Adrenal gland (tissue), 12 donors: ENCODE data around the gene SYT7. TPM values are rescaled to one million over a fixed set of nuclear protein-coding genes. Genes with fewer than 3 reads are reported as not detected.

ENCODE experiments used
- DNase-seq, 7 donors: peaks; one replicate each; pipeline ENCODE4 v3.0.0-alpha.2; 2019 to 2020
- H3K27ac ChIP-seq, 5 donors: fragments of 200-600 bp; sonication (generic) in 4 of 5; 1 replicate in 3 of 5; 2 replicates in 2 of 5; pipeline versions ENCODE4 v1.5.1 to v1.8.0; 2016 to 2020; ENCODE audit warnings: mild to moderate bottlenecking in 1 of 5
- H3K27me3 ChIP-seq: fragments of 200-600 bp; 2 replicates; pipeline ENCODE4 v1.8.0; 2021
- H3K36me3 ChIP-seq, 2 donors: fragments of 200-600 bp; replicated peaks in 1 of 2; 1 replicate in 1 of 2; 2 replicates in 1 of 2; pipeline versions ENCODE4 v1.5.1 to v1.8.0; 2018 to 2022
- H3K4me1 ChIP-seq, 2 donors: fragments of 200-600 bp; replicated peaks in 1 of 2; 1 replicate in 1 of 2; 2 replicates in 1 of 2; pipeline versions ENCODE4 v1.5.1 to v1.8.0; 2018 to 2021
- H3K4me3 ChIP-seq, 4 donors: fragments of 200-600 bp; sonication (generic) in 3 of 4; one replicate each; pipeline ENCODE4 v1.5.1; 2016 to 2018
- H3K9me3 ChIP-seq, 3 donors: fragments of 200-600 bp; sonication (generic) in 1 of 3; replicated peaks in 1 of 3; 1 replicate in 2 of 3; 2 replicates in 1 of 3; pipeline versions ENCODE4 v1.5.1 to v1.8.0; 2016 to 2021
- POLR2A ChIP-seq, 2 donors: fragments of 450-650 bp; IDR thresholded peaks; one replicate each; pipeline ENCODE4 v1.6.1; 2017; ENCODE audit warnings: antibody characterized with exemption in 2 of 2, mild to moderate bottlenecking in 2 of 2, moderate library complexity in 1 of 2
- WGBS, 4 donors: extraction: QIAGEN DNeasy Blood & Tissue Kit in 2 of 4; methylation state at CpG; one replicate each; pipeline versions ENCODE4 v1.1.5 to v1.1.7; 2013 to 2017; 5-methylcytosine and 5-hydroxymethylcytosine counted together
- intact Hi-C, 2 donors: fragments of 100-400 bp; cut with DNase I; formaldehyde crosslinking; loops; one replicate each; pipeline versions ENCODE4 v1.14.1 to v1.15.0; 2022 to 2023
- polyA plus RNA-seq, 3 donors: library from polyadenylated mRNA; stranded (reverse); fragments of 200-250 nt in 2 of 3; fragments of 350-450 nt in 1 of 3; fragmentation: Illumina TruSeq in 1 of 3; extraction: RNeasy Lipid Tissue Mini Kit (QIAGEN cat#74804) in 1 of 3; gene quantifications; one replicate each; pipeline ENCODE4 v1.2.3, GENCODE V29; 2013 to 2014
- total RNA-seq, 9 donors: library from RNA; depleted of rRNA in 4 of 9; stranded (reverse); fragments of >200 nt in 4 of 9; fragments of 120-200 nt in 1 of 9; fragmentation: NEBNext Ultra II Directional in 1 of 9; extraction: Animal tissue kit (Norgen Biotek cat#: 25700) in 1 of 9; gene quantifications; one replicate each; pipeline versions ENCODE4 v1.1.0 to v1.2.4, GENCODE V29; 2013 to 2023
- TF ChIP-seq, protein P1 (sequence below), 6 experiments: fragments of 450-650 bp in 4 of 6; fragments of 200-600 bp in 2 of 6; sonication (generic) in 1 of 6; IDR thresholded peaks; 1 replicate in 5 of 6; 2 replicates in 1 of 6; pipeline versions ENCODE4 v1.5.1 to v1.8.0; 2016 to 2021; ENCODE audit warnings: antibody characterized with exemption in 6 of 6, mild to moderate bottlenecking in 2 of 6, moderate library complexity in 1 of 6
- donor health status: healthy with polysubstance abuse.
- donor health status: Bipolar disorder and iron deficiency.
- donor health status: DM: yes; HTN: yes; CAD: no.
- donor health status: DM: no; HTN: no; CAD: no.
- donor health status: DM: no; HTN: no; CAD: no.
- donor health status: DM: yes; HTN: yes; CAD: no.

Gene SYT7
- total and polyA plus RNA-seq, 12 donors: 0.09 to 6.8 (median 1.3) TPM; not detected in 1

- no peak for DNase-seq
- no peak overlapping the region for H3K27ac ChIP-seq
- WGBS, 4 donors: 81 to 86% (median 84%) methylated on average over 7 to 8 of the region's 8 CpGs
- intact Hi-C loops: no loop called here
- no peak for TF ChIP-seq POLR2A (IDR thresholded peaks at IDR 0.05)
- TF ChIP-seq, protein P1, sequence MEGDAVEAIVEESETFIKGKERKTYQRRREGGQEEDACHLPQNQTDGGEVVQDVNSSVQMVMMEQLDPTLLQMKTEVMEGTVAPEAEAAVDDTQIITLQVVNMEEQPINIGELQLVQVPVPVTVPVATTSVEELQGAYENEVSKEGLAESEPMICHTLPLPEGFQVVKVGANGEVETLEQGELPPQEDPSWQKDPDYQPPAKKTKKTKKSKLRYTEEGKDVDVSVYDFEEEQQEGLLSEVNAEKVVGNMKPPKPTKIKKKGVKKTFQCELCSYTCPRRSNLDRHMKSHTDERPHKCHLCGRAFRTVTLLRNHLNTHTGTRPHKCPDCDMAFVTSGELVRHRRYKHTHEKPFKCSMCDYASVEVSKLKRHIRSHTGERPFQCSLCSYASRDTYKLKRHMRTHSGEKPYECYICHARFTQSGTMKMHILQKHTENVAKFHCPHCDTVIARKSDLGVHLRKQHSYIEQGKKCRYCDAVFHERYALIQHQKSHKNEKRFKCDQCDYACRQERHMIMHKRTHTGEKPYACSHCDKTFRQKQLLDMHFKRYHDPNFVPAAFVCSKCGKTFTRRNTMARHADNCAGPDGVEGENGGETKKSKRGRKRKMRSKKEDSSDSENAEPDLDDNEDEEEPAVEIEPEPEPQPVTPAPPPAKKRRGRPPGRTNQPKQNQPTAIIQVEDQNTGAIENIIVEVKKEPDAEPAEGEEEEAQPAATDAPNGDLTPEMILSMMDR (IDR thresholded peaks at IDR 0.05): no peak
- H3K27me3 ChIP-seq: peaks cover 6% of the 10 kb centered on the region
- no peaks in the 10 kb centered on the region for H3K4me1 ChIP-seq
- no peak overlapping the region for H3K4me3 ChIP-seq
- H3K36me3 ChIP-seq: no peaks in the 10 kb centered on the region
- no peaks in the 10 kb centered on the region for H3K9me3 ChIP-seq
These were observed 31.7 kb downstream of the SYT7 start for GRCh38 chr11:61549177-61549576.

DNA sequence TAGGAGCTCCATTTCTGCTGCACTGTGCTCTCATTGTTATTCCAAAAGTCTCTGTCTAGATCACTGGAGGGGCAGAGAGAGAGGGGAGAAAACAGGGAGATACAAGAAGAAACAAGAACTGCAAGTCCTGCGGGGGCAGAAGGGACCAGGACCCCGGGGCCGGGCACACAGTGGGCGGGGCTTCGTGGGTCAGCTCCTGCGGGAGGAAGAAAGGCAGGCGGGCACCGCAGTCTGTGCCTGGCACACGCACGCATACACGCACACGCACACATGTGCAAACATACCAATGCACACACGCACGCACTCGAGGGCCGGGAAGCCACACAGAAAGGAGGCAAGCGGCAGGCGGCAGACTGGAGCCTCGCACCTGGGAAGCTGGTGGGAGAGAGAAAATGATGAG lies 33.6 kb downstream of the SYT7 start:
- WGBS, 4 donors: 74 to 81% (median 76%) methylated on average over 19 of the region's 19 CpGs
- Histone ChIP-seq H3K27ac (no peak overlapping the region), H3K4me3 (no peak overlapping the region), H3K27me3 (peaks cover 6% of the 10 kb centered on the region), H3K4me1 (no peaks in the 10 kb centered on the region), H3K9me3 (no peaks in the 10 kb centered on the region), H3K36me3 (no peaks in the 10 kb centered on the region)
- no peak for DNase-seq
- no peak for TF ChIP-seq POLR2A (IDR thresholded peaks at IDR 0.05)
- TF ChIP-seq, protein P1 (IDR thresholded peaks at IDR 0.05): no peak
- intact Hi-C loops: no loop called here

DNA sequence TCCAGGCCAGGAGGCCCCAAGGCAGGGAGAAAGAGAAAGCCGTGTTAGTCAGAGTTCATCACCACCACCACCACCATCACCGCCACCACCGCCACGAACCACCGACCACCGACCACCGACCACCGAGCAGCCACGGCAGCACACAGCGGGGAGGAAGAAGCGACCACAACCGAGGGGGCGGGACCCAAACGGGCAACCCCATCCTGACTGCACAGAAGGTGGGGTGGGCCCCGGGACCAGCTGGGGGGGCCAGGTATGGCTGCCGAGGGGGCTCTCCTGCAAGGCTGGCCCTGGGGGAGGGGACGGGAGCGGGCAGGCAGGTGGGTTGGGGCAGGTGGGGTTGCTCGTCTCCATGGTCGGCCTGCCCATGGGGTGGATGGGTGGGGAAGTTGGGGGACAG lies 34.2 kb downstream of the SYT7 start:
- Histone ChIP-seq H3K36me3 (no peaks in the 10 kb centered on the region), H3K4me3 (no peak overlapping the region), H3K4me1 (no peaks in the 10 kb centered on the region), H3K27me3 (peaks cover 6% of the 10 kb centered on the region), H3K27ac (no peak overlapping the region), H3K9me3 (no peaks in the 10 kb centered on the region)
- 36 to 45% (median 38%) methylated on average over 12 to 20 of the region's 20 CpGs for WGBS, 4 donors
- intact Hi-C loops: no loop called here
- DNase-seq: no peak
- TF ChIP-seq, protein P1 (IDR thresholded peaks at IDR 0.05): no peak
- no peak for TF ChIP-seq POLR2A (IDR thresholded peaks at IDR 0.05)

DNA sequence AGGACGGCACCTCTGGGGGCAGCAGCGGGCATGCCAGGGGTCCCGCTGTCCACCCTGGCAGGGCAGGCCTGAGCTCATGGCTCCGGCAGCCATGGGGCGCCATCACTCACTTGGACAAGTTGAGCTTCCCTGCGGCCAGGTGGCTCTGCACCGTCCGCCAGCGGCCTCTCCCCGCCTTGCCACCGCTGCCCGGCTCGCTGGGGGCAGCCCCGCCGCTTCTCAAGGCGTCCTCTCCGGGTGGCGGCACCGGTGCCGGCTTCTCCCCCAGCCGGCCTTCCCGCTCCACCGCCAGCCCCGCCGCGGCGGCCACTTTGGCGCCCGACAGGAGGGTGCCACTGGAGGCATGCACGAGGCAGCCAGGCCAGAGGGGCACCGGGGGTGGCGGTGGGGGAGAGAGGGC lies 35.0 kb downstream of the SYT7 start:
- Histone ChIP-seq H3K36me3 (no peaks in the 10 kb centered on the region), H3K4me1 (no peaks in the 10 kb centered on the region), H3K27me3 (peaks cover 6% of the 10 kb centered on the region), H3K27ac (no peak overlapping the region), H3K9me3 (no peaks in the 10 kb centered on the region), H3K4me3 (no peak overlapping the region)
- intact Hi-C loops: no loop called here
- no peak for TF ChIP-seq POLR2A (IDR thresholded peaks at IDR 0.05)
- TF ChIP-seq, protein P1 (IDR thresholded peaks at IDR 0.05): no peak
- 88 to 92% (median 91%) methylated on average over 4 to 32 of the region's 32 CpGs for WGBS, 4 donors
- no peak for DNase-seq
